Measurements from ENCODE around the gene EFCAB13. TPM values are rescaled to one million over a fixed set of nuclear protein-coding genes. Genes with fewer than 3 reads are reported as not detected.
A peak's percentile ranks its signal among the peaks of the same experiment; 100 is the strongest.
"Not testable (repeated sequence)": the region's sequence is repeated elsewhere in the genome, so short reads cannot be mapped to it uniquely, and the experiment has no call there.

The EFCAB13 gene
- total RNA-seq, 1 donor from 2014 or later = 24.5 TPM

DNA sequence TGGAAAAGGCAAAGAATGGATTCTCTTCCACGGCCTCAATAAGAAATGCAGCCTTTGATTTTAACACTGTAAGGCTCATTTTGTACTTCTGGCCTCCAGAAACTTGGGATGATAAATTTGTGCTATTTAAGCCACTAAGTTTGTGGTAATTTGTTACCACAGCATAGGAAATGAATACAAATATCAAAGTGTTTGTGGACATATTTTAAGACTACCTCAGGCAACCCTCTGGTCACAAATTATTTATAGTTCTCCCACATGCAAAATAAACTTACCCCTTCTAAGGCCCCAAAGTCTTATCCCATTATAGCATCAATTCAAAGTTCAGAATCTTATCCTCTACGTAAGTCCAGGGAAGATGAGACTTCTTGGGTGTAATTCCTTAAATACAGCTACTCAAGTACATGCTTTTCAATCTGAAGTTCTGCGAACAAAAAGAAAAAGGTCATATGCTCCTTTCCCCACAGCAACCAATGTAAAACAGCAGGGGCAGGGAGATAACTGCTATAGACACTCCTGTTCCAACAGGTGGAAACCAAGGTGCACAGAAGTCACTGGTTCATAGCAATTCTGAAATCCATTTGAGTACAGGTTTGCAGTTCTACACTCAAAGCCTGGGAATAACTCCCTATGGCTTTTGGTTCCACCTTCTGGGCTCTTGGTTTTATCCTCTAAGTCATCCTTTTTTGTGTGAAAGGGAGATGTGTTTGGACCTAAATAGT lies 5.4 kb upstream of the EFCAB13 start:
- intact Hi-C loops (cut with DNase I) = loop anchor here (5.0 kb wide), 1 partner anchor 86 kb away; no protein-coding TSS in a partner anchor
- DNase-seq (ENCODE audit: low spot score) = no peak
- ATAC-seq = no peak

DNA sequence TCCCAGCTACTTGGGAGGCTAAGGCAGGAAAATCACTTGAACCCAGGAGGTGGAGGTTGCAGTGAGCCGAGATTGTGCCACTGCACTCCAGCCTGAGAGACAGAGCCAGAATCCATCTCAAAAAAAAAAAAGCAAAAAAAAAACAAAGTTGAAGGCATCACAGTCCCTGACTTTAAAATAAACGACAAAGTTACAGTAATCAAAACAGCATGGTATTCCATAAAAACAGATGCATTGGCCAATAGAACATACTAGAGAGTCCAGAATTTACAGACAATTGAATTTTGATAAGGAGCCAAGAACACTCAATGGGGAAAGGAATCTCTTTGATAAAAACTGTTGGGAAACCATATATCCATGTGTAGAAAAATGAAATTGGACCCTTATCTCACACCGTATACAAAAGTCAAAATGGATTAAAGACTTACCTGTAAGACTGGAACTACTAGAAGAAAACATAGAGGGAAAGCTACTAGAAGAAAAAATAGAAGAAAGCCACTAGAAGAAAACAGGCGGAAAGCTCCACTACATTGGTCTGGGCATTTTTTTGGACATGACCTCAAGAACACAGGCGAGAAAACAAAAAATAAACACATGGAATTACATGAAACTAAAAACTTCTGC lies 2.8 kb upstream of the EFCAB13 start:
- ATAC-seq = no peak
- no peak for DNase-seq (ENCODE audit: low spot score)
- intact Hi-C loops (cut with DNase I) = no loop called here

DNA sequence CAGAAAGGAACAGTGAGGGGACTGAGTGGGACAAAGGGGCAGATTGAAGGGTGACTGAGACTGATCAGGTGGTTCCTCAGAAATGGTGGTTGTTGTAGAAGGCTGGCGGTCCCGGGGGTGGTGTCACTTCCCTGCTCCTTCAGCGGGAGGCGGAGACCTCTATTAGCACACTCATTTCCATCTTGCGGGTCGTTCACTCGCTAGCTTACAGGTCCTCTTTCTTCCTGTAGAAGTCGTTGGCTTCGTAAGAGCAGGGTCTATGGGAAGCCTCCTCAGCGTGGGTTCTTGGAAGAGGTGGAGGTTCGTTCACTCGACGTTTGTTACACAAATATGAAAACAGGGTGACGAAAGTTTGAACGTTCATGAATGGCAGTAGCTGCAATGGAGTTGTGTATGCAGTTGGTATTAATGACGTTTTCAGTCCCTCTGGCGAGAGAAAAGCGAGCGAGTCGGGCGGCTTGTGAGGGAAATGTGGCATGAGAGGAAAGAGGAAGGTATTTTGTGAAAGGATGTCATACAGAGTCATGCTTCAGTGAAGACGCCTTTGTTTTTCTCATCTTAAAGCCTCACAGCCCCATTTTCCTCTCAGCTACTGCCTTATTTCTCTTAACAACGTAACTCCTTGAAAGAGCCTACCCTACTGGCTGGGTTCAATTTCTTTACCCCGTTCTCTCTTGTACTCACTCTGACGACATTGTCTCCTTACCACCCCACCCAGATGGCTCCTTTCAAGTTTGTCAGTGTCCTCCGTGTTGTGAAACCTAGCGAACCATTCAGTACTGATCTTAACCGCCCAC lies 667 bp downstream of the EFCAB13 start:
- ATAC-seq = peak; percentile 80
- intact Hi-C loops (cut with DNase I) = no loop called here
- peak; percentile 79 for DNase-seq (ENCODE audit: low spot score)

DNA sequence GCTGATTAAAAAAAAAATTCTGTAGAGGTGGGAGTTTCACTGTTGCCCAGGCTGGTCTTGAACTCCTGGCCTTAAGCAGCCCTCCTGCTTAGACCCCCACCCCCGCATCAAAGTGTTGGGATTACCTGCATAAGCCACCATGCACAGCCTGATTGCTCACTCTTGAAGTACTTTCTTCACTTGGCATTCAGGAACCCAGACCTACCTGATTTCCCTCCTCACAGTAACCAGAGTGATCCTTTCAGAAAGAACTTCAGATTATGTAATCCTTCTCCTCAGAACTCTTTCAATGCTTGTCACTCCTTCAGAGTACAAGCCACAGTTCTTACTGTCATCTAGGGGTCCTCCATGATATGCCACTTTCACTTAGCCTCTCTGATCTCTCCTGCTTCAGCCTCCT lies 1.4 kb downstream of the EFCAB13 start:
- intact Hi-C loops (cut with DNase I) = no loop called here
- DNase-seq (ENCODE audit: low spot score) (no peak), ATAC-seq (no peak)

DNA sequence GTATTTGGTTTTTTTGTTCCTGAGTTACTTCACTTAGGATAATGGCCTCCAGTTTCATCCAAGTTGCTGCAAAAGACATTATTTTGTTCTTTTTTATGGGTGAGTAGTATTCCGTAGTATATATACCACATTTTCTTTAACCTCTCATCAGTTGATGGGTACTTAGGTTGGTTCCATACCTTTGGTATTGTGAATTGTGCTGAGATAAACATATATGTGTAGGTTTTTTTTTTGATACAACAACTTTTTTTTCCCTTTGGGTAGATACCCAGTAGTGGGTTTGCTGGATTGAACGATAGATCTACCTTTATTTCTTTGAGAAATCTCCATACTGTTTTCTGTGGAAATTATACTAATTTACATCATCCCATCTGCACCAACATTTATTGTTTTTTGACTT lies 6.8 kb downstream of the EFCAB13 start:
- intact Hi-C loops (cut with DNase I) = no loop called here
- DNase-seq (ENCODE audit: low spot score) = no peak
- no peak for ATAC-seq

DNA sequence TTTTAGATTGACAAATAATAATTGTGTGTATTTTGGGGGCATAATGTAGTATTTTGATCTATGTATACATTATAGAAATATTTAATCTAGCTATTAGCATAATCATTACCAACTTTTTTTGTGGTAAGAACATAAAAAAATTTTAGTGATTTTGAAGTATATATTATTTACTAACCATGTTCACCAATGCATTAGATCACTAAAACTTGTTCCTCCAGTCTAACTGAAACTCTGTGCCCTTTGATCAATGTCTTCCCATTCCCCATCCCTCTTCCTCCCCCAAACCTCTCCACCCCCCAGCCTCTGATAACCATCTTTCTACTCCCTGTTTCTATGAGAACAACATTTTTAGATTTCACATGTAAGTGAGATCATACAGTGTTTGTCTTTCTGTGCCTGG lies 8.5 kb downstream of the EFCAB13 start:
- intact Hi-C loops (cut with DNase I) = no loop called here
- DNase-seq (ENCODE audit: low spot score) (no peak), ATAC-seq (no peak)

DNA sequence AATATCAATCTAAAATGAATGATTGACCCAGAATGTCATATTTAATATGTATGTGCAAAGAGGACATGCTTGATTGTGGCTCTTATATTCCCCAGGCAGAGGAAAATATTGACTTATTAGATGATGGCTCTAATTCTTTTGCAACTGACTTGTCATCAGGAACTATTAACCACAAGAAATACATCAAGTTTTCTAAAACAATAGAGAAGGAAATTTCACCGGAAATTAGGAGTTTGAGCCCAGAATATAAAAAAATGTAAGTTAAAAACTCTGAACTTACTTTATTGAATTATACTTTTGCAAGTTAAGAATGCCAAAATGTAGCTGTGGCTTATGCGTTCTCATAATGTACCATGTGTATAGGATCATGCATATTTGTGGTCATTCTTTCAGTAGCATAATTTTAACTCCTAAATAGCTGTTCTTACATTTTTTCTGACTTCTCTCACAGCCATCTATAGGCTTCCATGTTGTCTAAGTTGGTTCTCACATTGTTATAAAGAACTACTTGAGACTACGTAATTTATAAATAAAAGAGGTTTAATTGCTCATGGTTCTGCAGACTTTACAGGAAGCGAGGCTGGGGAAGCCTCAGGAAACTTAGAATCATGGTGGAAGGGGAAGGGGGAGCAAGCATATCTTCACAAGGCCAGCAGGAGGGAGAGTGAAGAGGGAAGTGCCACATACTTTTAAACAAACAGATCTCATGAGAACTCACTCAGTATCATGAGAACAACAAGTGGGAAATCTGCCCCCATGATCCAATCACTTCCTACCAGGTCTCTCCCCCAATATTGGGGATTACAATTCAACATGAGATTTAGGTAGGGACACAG lies 11.6 kb downstream of the EFCAB13 start:
- intact Hi-C loops (cut with DNase I) = no loop called here
- ATAC-seq = no peak
- DNase-seq (ENCODE audit: low spot score) = no peak

DNA sequence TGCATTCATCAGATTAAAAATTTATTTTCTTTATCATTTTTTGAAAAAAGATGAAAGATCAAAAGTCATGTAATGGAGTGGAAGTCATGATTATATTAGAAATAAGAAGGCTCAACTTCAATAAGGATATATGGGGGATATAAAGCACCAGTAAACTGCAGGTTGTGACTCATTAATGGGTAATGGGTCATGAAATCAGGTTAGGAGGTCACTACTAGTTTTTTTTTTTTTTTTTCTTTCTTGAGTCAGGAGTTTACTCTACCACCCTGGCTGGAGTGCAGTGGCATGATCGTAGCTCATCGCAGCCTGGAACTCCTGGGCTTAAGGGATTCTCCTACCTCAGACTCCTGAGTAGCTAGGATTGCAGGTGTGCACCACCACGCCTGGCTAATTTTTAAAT lies 14.3 kb downstream of the EFCAB13 start:
- ATAC-seq = no peak
- intact Hi-C loops (cut with DNase I) = no loop called here
- no peak for DNase-seq (ENCODE audit: low spot score)

DNA sequence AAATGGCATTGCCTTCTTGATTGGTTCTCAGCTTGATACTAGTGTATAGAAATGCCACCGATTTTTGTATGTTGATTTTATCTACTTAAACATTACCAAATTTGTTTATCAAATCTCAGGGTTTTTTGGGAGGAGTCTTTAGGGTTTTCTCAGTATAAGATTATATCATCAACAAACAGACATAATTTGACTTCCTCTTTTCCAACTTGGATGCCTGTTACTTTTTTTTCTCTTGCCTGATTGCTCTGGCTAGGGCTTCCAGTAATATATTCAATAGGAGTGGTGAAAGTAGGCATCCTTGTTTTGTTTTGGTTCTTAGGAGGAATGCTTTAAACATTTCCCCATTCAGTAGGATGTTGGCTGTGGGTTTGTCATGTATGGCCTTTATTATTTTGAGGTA lies 29.1 kb downstream of the EFCAB13 start:
- intact Hi-C loops (cut with DNase I) = no loop called here
- ATAC-seq (no peak), DNase-seq (ENCODE audit: low spot score) (no peak)

DNA sequence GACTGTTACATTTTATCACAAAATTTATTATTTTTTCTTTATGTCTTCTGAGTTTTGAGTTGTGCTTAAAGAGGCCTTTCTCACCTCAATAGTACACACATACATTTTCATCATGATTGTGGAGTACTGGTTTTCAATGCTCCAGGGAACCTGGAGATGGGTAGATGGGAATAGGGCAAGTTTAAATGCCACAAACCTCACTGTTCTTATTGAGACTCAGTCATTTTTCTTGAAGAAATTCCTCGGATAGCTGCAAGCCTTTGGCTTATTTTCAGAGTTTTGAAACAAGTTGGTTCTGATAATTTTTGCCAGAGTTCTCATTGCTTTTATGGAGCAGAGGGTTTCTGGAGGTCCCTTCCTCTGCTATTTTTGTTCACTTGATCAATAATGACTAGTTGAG lies 34.9 kb downstream of the EFCAB13 start:
- DNase-seq (ENCODE audit: low spot score) = no peak
- ATAC-seq = no peak
- intact Hi-C loops (cut with DNase I) = no loop called here

DNA sequence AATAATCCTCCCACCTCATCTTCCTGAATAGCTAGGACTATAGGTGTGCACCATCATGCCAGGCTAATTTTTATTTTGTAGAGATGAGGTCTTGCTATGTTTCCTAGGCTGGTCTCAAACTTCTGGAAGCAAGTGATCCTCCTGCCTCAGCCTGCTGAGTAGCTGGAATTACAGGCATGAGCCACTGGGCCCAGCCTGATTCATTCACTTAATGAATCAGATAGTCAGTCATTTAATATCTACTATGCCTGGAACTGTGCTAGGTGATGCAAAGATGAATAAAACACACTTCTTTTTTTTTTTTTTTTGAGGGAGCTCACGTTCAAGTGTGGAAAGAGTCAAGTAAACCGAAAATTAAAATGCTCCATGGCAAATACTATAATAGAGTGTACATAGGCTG lies 39.4 kb downstream of the EFCAB13 start:
- ATAC-seq (no peak), DNase-seq (ENCODE audit: low spot score) (no peak)
- intact Hi-C loops (cut with DNase I) = no loop called here

DNA sequence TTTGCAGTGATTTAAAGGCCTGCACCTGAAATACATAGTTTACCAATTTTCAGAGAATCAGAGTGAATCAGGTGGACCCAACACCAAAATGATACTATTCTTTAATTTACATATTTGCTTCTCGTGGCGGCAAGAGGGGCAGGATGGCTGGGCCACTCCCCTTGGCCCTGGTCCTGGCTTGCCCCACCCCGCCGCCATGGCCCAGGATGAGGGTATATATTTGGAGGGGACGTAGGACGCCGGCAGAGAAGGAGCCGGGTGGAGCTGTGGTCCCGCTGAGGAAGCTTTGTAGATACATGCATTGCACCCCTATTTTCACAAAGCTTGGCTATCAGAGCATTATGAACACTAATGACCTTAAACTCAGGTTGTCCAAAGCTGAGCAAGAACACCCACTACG lies 43.5 kb downstream of the EFCAB13 start:
- no peak for ATAC-seq
- DNase-seq (ENCODE audit: low spot score) = no peak

DNA sequence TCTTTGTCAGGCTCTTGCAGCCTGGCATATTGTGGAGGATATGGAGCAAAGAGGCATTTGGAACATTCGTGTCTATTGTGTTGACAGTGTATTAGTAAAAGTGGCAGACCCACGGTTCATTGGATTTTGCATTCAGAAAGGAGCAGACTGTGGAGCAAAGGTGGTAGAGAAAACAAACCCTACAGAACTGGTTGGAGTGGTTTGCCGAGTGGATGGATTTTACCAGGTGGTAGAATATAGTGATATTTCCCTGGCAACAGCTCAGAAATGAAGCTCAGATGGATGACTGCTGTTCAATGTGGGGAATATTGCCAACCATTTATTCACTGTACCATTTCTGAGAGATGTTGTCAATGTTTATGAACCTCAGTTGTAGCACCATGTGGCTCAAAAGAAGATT lies 44.5 kb downstream of the EFCAB13 start:
- ATAC-seq (no peak), DNase-seq (ENCODE audit: low spot score) (no peak)
- intact Hi-C loops (cut with DNase I) = no loop called here

More for the DNA sequence above, 43.5 kb downstream of the EFCAB13 start:
- intact Hi-C loops (cut with DNase I) = no loop called here

DNA sequence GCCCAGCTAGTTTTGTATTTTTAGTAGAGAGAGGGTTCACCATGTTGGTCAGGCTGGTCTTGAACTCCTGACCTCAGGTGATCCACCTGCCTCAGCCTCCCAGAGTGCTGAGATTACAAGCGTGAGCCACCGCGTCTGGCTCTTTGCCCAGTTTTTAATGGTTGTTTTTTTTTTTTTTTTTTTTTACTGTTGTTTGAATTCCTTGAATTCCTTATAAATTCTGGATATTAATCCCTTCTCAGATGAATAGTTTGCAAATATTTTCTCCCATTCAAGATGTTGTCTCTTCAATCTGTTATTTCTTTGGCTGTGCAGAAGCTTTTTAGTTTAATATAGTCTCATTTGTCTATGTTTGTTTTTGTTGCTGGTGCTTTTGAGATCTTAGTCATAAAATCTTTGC lies 47.1 kb downstream of the EFCAB13 start:
- DNase-seq (ENCODE audit: low spot score); intact Hi-C loops (cut with DNase I); ATAC-seq: not testable (repeated sequence)

DNA sequence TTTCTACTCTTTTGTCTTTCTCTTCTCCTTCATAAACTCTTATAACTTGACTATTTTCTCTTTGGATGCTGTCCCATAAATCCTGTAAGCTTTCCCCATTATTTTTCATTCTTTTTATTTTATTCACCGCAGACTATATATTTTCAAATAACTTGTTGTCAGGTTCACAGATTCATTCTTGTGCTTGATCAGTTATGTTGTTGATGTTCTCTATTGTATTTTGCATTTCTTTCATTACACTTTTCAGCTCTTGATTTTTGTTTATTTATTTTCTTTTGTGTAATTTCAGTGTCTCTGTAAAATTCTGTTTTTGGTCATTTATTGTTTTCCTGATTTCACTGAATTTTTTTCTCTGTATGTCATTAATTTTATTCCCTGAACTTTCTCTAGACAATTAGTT lies 49.2 kb downstream of the EFCAB13 start:
- DNase-seq (ENCODE audit: low spot score) (no peak), ATAC-seq (no peak)
- intact Hi-C loops (cut with DNase I) = no loop called here

DNA sequence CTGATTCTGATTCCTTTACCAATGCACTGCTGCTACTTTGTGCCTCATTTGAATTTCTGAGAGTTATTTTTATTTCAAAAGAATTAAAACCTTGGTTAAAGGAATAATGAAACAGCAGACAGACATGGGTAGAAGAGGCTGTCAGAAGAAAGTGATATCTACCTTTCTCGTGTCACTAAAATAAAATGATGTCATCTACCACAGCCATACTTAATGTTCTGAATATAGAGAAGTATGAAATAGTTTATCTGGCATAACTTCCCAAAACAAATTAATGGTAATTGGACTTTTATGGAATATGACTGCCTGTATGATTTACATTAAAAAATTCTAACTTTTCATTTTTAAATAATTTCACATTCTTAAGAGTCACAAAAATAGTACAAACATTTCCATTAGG lies 52.5 kb downstream of the EFCAB13 start:
- ATAC-seq = no peak
- DNase-seq (ENCODE audit: low spot score) = no peak
- intact Hi-C loops (cut with DNase I) = no loop called here

DNA sequence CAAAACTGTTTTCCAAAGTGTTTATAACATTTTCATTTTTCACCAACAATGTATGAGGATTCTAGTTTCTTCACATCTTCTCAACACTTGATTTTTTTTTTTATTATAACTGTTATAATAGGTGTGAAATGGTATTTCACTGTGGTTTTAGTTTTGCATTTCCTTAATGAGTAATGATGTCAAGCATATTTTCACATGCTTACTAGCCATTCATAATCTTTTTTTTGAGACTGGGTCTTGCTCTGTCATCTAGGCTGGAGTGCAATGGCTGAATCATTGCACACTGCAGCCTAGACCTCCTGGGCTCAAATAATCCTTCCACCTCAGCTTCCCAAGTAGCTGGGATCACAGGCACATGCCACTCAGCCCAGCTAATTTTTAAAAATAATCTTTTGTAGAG lies 65.1 kb downstream of the EFCAB13 start:
- no peak for ATAC-seq
- intact Hi-C loops (cut with DNase I) = no loop called here

DNA sequence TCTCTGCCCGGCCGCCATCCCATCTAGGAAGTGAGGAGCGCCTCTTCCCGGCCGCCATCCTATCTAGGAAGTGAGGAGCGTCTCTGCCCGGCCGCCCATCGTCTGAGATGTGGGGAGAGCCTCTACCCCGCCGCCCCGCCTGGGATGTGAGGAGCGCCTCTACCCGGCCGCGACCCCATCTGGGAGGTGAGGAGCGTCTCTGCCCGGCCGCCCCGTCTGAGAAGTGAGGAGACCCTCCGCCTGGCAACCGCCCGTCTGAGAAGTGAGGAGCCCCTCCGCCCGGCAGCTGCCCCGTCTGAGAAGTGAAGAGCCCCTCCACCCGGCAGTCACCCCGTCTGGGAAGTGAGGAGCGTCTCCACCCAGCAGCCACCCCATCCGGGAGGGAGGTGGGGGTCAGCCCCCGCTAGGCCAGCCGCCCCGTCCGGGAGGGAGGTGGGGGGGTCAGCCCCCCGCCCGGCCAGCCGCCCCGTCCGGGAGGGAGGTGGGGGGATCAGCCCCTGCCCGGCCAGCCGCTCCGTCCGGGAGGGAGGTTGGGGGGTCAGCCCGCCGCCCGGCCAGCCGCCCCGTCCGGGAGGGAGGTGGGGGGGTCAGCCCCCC lies 73.9 kb downstream of the EFCAB13 start:
- intact Hi-C loops (cut with DNase I); ATAC-seq; DNase-seq (ENCODE audit: low spot score): not testable (repeated sequence)

More for the DNA sequence above, 65.1 kb downstream of the EFCAB13 start:
- DNase-seq (ENCODE audit: low spot score) = no peak

DNA sequence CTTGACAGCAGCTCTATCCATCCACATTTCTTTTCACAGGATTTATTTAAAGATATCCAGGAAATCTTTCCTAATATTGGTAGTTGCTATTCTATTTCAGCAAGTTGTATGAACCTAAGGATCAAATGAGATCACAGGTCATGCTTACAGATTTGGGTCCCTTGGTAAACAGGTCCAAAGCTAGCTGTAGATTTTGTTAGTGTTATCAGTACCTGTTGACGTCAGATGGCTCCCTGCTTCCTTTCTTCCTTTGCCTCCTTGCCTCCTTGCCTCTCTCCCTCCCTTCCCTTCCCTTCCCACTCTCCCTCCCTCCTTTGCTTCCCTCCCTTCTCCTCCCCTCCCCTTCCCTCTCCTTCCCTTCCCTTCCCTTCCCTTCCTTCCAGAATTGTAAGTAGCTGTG lies 76.6 kb downstream of the EFCAB13 start:
- intact Hi-C loops (cut with DNase I) = no loop called here
- no peak for ATAC-seq
- no peak for DNase-seq (ENCODE audit: low spot score)

Data from sciatic nerve (tissue), 2 donors.